Superior temporal gyrus (tissue), 1 donor: ENCODE data around the gene DCHS1.

Experiments
- DNase-seq: peaks from one replicate; pipeline ENCODE4 v3.0.0-alpha.2; 2016; ENCODE audit errors: extremely low spot score

DCHS1 gene

DNA sequence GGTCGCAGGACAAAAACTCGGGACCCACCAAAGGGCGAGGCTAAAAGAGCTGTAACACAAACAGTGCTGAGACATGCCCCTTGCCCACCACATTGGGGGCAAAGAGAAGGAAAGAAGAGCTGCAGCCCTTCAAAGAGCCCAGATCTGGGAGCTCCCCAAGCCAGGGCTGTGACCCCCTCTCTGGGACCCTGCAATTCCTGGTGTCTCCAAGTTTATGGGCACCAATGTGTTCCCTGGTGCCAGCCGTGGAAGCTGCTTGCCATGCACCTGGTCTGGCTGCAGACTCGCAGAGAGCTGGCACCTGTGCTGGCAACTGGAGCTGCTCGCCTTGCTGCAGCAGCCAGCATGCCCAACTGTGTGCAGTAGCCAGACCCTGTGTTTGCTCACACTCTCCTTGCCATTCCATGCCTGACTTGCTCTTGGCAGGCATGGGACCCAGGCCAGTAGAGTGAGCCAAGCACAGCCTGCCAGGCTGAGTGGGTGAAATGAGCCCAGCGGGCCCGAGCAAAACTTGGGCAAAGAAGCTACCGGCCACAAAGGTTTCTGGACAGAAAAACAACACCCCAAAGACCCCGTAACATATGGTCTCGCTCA is 68.2 kb downstream of the DCHS1 start:
- DNase-seq: no peak

DNA sequence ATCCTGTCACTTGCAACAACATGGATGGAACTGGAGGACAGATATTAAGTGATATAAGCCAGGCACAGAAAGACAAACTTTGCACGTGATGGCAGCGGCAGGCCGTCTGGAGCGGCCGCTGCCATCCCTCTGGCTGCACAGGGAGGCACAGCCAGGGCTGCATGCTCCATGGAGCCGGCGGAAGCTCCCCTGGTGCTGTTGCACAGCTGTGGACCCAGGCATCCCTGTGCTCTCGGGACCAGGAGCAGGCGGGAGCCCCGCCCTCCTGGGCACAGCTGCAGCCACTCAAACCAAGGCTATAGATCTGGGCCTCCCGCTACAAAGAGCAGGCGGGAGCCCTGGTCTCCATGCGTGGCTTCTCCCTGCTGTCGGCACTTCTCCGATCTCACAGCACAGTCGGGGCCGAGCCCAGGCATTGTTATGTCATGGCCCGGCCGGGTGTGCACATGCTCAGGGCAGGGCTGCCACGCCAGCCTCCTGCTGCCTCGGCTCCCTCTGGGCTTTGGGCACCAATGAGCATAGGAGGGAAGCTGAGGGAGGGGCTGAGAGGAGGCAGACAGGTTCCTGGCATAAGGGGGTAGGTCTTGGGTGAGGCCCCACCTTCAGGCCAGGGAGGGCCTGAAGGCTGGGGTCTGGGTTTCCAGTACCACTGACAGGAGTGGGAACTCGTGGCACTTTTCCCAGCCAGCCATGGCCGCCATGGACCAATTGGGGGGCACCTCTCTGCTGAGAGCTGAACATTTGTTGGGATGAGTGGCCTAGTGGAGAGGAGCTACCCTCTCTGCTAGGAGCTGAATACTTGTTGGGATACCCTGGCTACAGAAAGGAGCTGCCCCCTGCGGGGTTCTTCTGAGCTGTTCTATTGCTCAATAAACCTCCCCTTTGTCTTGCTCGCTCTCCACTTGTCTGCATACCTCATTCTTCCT is 68.9 kb downstream of the DCHS1 start:
- peak; percentile 56 for DNase-seq

DNA sequence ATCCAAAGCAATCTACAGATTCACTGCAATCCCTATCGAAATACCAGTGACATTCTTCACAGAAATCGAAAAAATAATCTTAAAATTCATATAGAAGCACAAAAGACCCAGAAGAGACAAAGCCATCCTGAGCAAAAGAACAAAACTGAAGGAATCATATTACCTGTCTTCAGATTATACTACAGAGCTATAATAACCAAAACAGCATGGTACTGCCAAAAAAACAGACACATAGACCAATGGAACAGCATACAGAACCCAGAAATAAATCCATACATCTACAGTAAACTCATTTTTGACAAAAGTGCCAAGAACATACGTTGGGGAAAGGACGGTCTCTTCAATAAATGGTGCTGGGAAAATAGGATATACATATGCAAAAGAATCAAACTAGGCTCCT is 71.1 kb downstream of the DCHS1 start:
- no peak for DNase-seq

DNA sequence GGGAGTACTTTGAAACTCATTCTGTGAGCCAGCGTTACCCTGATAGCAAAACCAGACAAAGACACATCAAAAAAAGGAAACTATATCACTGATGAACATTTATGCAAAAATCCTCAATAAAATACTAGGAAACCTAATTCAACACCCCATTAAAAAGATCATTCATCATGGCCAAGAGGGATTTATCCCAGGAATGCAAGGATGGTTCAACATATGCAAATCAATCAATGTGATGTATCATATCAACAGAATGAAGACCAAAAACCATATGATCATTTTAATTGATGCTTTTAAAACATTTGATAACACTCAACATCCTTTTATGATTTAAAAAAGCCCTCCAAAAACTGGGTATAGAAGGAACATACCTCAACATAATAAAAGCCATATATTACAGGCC is 72.0 kb downstream of the DCHS1 start:
- no peak for DNase-seq

DNA sequence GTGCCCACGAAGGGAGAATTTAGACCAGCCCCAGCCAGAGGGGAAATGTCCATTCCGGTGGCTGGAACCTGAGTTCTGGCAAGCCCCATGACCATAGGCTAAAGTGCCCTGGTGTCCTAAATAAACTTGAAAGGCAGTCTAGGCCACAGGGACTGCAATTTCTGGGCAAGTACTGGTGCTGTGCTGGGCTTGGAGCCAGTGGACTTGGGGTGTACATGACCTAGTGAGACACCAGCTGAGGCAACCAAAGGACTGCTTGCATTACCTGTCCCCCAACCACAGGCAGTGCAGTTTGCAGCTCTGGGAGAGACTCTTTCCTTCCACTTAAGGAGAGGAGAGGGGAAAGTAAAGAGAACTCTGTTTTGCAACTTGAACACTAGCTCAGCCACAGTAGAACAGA is 75.9 kb downstream of the DCHS1 start:
- no peak for DNase-seq

DNA sequence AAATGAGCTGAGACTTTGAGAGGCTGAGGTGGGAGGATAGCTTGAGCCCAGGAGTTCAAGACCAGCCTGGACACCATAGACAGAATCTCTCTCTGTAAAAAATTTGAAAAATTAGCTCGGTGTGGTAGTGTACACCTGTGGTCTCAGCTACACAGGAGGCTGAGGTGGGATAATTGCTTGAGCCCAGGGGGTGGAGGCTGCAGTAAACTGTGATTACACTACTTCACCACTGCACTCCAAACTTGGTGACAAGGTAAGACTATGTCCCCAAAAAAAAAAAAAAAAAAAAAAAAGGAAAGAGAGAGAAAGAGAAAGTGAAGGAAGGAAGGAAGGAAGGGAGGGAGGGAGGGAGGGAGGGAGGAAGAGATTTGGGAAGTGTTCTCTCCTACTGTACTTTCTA is 77.5 kb downstream of the DCHS1 start:
- no peak for DNase-seq

DNA sequence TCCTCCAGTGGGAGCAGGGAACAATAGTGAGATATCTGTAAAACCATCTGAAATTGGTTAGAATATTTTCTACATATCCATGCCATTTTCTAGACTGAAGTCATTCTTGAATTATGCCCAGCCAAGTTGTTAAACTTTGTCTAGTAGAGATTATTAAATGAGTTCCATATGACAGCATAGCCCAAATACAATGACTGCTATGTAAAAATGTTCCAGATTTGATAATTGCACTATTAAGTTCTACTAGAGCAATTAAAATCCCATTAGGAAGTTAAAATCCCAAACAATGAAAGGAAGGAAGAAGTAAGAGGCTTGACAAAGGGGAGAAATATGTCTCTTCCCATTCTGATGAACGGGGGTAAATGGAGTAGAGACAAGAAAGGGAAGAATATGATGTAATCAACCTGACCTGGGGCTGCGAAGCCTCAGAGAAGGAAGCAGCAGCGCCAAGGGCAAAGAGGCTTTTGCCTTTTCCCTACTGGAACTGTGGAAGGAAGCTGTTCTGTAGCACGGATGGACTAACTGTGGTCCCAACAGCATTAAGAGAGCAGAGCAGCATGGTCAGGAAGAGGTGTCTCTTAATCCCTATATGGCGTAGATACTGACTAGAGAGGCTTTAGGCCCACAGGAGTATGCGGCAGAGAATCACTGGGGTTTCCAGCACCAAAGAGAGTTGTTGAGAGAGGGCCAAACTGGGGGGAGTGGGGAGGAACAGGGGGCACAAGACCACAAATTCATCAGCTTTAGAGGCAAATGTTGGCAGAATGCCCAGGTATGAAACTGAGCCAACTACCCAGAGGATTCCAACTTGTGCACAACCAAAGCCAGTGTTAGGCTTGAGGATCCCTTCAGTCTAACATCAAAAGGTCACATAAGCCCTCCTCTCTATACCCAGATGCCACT is 78.9 kb downstream of the DCHS1 start:
- peak; percentile 97 for DNase-seq

DNA sequence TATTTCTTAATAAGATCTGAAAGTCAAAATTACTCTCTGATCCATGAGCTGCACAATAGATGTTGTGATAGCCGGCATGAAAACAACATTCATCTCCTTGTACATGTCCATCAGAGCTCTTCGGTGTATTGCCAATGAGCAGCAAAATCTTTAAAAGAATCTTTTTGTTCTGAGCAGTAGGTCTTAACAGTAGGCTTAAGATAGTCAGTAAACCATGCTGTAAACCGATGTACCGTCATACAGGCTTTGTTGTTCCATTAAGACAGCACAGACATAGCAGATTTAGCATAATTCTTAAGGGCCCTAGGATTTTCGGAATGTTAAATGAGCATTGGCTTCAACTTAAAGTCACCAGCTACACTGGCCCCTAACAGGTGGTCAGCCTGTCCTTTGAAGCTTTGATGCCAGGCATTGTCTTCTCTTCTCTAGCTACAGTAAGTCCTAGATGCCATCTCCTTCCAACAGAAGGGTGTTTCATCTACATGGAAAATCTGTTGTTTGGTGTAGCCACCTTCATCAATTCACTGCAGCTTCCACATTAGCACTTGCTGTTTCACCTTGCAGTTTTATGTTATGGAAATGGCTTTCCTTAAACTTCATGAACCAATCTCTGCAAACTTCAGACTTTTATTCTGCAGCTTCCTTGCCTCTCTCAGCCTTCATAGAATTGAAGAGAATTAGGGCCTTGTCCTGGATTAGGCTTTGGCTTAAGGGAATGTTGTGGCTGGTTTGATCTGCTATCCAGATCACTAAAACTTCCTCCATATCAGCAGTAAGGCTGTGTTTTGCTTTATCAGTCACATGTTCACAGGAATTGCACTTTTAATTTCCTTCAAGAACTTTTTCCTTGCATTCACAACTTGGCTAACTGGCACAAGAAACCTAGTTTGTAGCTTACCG is 80.5 kb downstream of the DCHS1 start:
- peak; percentile 56 for DNase-seq

DNA sequence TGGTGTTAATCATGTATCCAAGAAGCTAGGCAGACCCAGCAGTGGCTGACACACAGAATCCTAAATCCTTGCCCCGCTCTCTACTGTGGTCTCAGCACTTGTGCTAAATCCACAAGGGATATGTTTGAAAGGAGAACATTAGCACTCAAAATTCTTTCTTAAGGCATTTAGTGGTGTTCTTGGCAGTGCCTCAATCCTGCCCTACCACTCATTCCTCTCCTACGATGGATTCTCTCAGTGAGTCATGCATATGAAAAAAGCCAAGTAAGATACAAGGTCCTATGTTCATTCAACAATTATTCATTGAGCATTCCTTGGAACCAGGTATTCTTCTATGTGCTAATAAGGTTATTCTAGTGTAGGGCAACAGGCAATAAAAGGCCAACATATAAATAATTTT is 83.4 kb downstream of the DCHS1 start:
- DNase-seq: peak; percentile 55

DNA sequence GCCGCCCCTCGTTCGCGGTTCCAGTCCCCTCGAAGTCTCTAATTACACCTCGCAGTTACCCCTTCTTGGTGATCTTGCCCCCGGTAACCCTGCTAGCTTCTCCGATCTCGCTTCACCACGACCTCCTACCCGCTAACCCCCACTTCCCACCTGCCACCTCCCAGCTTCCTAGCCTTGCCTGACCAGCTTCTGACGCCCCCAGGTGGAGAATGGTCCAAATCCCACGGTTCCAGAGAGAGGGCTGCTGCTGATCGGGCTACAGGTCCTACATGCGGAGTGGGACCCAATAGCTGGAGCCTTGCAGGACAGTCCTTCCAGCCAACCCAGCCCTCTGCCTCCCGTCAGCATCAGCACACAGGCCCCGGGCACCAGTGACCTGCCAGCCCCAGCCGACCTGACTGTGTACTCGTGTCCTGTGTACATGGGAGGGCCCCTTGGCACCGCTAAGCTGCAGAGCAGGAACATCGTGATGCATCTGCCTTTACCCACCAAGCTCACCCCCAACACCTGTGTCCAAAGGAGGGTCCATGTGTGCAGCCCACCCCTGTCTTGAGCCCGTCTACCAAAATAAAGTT is 84.1 kb downstream of the DCHS1 start:
- DNase-seq: no peak
